PC-3 (cell line): ENCODE measurements around the gene ST3GAL2. TPM values are rescaled to one million over a fixed set of nuclear protein-coding genes. Genes with fewer than 3 reads are reported as not detected.
"Not testable (repeated sequence)": the region's sequence is repeated elsewhere in the genome, so short reads cannot be mapped to it uniquely, and the experiment has no call there.

Experiments
- ATAC-seq: fragments of 200-7000 bp; cut with Tn5 transposase; 2 replicates; pipeline ENCODE4 v1.9.1; 2020; ENCODE audit warnings: mild to moderate bottlenecking, moderate library complexity
- BruUV-seq: library from RNA; stranded (reverse); fragments of 400-500 nt; replicated peaks from 2 replicates; lab custom pipeline; 2021; lab: Mats Ljungman, UMichigan
- CTCF ChIA-PET: fragments of 300-600 bp; sonication (Branson Sonifier 250); formaldehyde crosslinking; loops from one replicate; lab custom pipeline; 2022; ENCODE audit warnings: antibody characterized with exemption; lab: Charles Lee
- POLR2A ChIA-PET: fragments of 300-600 bp; sonication (Branson Sonifier 250); formaldehyde crosslinking; loops from one replicate; lab custom pipeline; 2022; ENCODE audit warnings: antibody characterized with exemption; ENCODE audit not compliant: unreplicated experiment; lab: Charles Lee
- DNase-seq: peaks from one replicate; pipeline ENCODE4 v3.0.0-alpha.2; 2015
- H2AFZ ChIP-seq: fragments of 300-600 bp; sonication (generic); 2 replicates; pipeline ENCODE4 v1.6.0; 2016; ENCODE audit warnings: antibody characterized with exemption, low read length
- H3F3A ChIP-seq: fragments of 300-600 bp; sonication (generic); one replicate; pipeline ENCODE4 v1.6.0; 2017; ENCODE audit warnings: antibody characterized with exemption, low read length, control low read depth, mild to moderate bottlenecking; ENCODE audit not compliant: unreplicated experiment
- H3K27ac ChIP-seq: fragments of 300-600 bp; sonication (generic); 2 replicates; pipeline ENCODE4 v1.5.1; 2016; ENCODE audit warnings: mild to moderate bottlenecking, low read length
- H3K27me3 ChIP-seq: fragments of 300-600 bp; sonication (generic); 2 replicates; pipeline ENCODE4 v1.6.1; 2016; ENCODE audit warnings: low read length, mixed read lengths
- H3K36me3 ChIP-seq: fragments of 300-600 bp; sonication (generic); 2 replicates; pipeline ENCODE4 v1.6.1; 2016; ENCODE audit warnings: low read depth, mixed run types, low read length, mixed read lengths
- H3K4me1 ChIP-seq: fragments of 300-600 bp; sonication (generic); 2 replicates; pipeline ENCODE4 v1.5.1; 2016; ENCODE audit warnings: low read length; ENCODE audit not compliant: insufficient read depth
- H3K4me2 ChIP-seq: fragments of 300-600 bp; sonication (generic); 2 replicates; pipeline ENCODE4 v1.6.0; 2016; ENCODE audit warnings: low read length
- H3K4me3 ChIP-seq: fragments of 300-600 bp; sonication (generic); 2 replicates; pipeline ENCODE4 v1.5.1; 2016; ENCODE audit warnings: mild to moderate bottlenecking, low read length, mixed read lengths
- H3K79me2 ChIP-seq: fragments of 300-600 bp; sonication (generic); 2 replicates; pipeline ENCODE4 v1.6.1; 2017; ENCODE audit warnings: low read length, mixed read lengths
- H3K9ac ChIP-seq: fragments of 300-600 bp; sonication (generic); 2 replicates; pipeline ENCODE4 v1.6.0; 2016; ENCODE audit warnings: mild to moderate bottlenecking, low read length
- H3K9me2 ChIP-seq: fragments of 300-600 bp; sonication (generic); replicated peaks from 2 replicates; pipeline ENCODE4 v1.6.1; 2016; ENCODE audit warnings: mixed run types, low read length, mixed read lengths
- H3K9me3 ChIP-seq: fragments of 300-600 bp; sonication (generic); 2 replicates; pipeline ENCODE4 v1.6.1; 2016; ENCODE audit warnings: low read length, mixed read lengths
- H4K20me1 ChIP-seq: fragments of 300-600 bp; sonication (generic); 2 replicates; pipeline ENCODE4 v1.6.1; 2016; ENCODE audit warnings: low read length, mixed read lengths
- CTCF ChIP-seq: fragments of 300-600 bp; sonication (generic); conservative IDR thresholded peaks from 2 replicates; pipeline ENCODE4 v1.5.1; 2017; ENCODE audit warnings: antibody characterized with exemption, low read depth, mild to moderate bottlenecking, low read length
- EZH2 ChIP-seq: fragments of 300-600 bp; sonication (generic); IDR thresholded peaks from one replicate; pipeline ENCODE4 v1.6.1; 2017; ENCODE audit warnings: antibody characterized with exemption, mild to moderate bottlenecking, low read length; ENCODE audit not compliant: unreplicated experiment
- EZH2phosphoT487 ChIP-seq: fragments of 300-600 bp; sonication (generic); IDR thresholded peaks from 2 replicates; pipeline ENCODE4 v1.6.1; 2018; ENCODE audit warnings: mild to moderate bottlenecking, antibody characterized with exemption, low read length, borderline replicate concordance
- intact Hi-C: fragments of 100-400 bp; cut with micrococcal nuclease; formaldehyde crosslinking; loops from 2 replicates; pipeline ENCODE4 v1.9.0; 2023
- total RNA-seq: library from RNA; depleted of rRNA; stranded (reverse); fragments of >200 nt; gene quantifications from 2 replicates; pipeline ENCODE4 v1.2.3, GENCODE V29; 2014

ST3GAL2 gene
- total RNA-seq, 1 experiment from 2014 or later = 9.8 TPM

- no peak for DNase-seq
- H3K4me2 ChIP-seq = no peak overlapping the region
- no peaks in the 10 kb centered on the region for H3K9me2 ChIP-seq
- BruUV-seq = no TSS peak
- H3K4me3 ChIP-seq = no peak overlapping the region
- peaks cover 6% of the 10 kb centered on the region; the same call in 1 of the 2 replicates for H3K79me2 ChIP-seq
- ATAC-seq = no peak
- TF ChIP-seq CTCF = no peak
- H3K36me3 ChIP-seq = no peaks in the 10 kb centered on the region
- H2AFZ ChIP-seq = no peak overlapping the region
- H3K27ac ChIP-seq = no peak overlapping the region
- intact Hi-C loops = no loop called here
- no peaks in the 10 kb centered on the region for H3F3A ChIP-seq
- POLR2A ChIA-PET = no interaction called here
- no peaks in the 10 kb centered on the region for H3K9me3 ChIP-seq
- no peak overlapping the region for H3K9ac ChIP-seq
- H3K27me3 ChIP-seq = no peaks in the 10 kb centered on the region
- no peaks in the 10 kb centered on the region for H4K20me1 ChIP-seq
- CTCF ChIA-PET = no interaction called here
- H3K4me1 ChIP-seq = peaks cover 5% of the 10 kb centered on the region; the same call in 1 of the 2 replicates
Observed at GRCh38 chr16:70341600-70341999, 97.3 kb downstream of the ST3GAL2 start.

GRCh38 chr16:70337814-70338213 is 101.1 kb downstream of the ST3GAL2 start:
- Histone ChIP-seq H3K4me2 (no peak overlapping the region), H3K9me2 (no peaks in the 10 kb centered on the region), H3K36me3 (no peaks in the 10 kb centered on the region), H3F3A (no peaks in the 10 kb centered on the region), H3K27ac (no peak overlapping the region), H3K9me3 (no peaks in the 10 kb centered on the region), H3K4me1 (no peaks in the 10 kb centered on the region), H4K20me1 (no peaks in the 10 kb centered on the region), H3K9ac (no peak overlapping the region), H2AFZ (no peak overlapping the region), H3K27me3 (no peaks in the 10 kb centered on the region), H3K4me3 (no peak overlapping the region), H3K79me2 (no peaks in the 10 kb centered on the region)
- ChIA-PET POLR2A (no interaction called here), CTCF (no interaction called here)
- ATAC-seq (no peak), DNase-seq (no peak)
- TF ChIP-seq CTCF (no peak), EZH2 (no peak), EZH2phosphoT487 (no peak)
- BruUV-seq = no TSS peak
- intact Hi-C loops = no loop called here

- H3K36me3 ChIP-seq, H4K20me1 ChIP-seq, BruUV-seq, H3K9ac ChIP-seq, H3K27me3 ChIP-seq, H2AFZ ChIP-seq, H3K4me2 ChIP-seq, H3K9me2 ChIP-seq, H3K4me3 ChIP-seq, H3K9me3 ChIP-seq, CTCF ChIA-PET, H3K27ac ChIP-seq, POLR2A ChIA-PET, ATAC-seq, H3K4me1 ChIP-seq, DNase-seq, H3K79me2 ChIP-seq, H3F3A ChIP-seq, intact Hi-C loops: not testable (repeated sequence)
Observed at GRCh38 chr16:70332728-70333127, 106.2 kb downstream of the ST3GAL2 start.
